Activated naive CD8-positive, alpha-beta T cell treated with anti-CD3 and anti-CD28 coated beads for 36 hours (primary cell): ENCODE measurements around the gene RAB6A. TPM values are rescaled to one million over a fixed set of nuclear protein-coding genes. Genes with fewer than 3 reads are reported as not detected.
"Not testable (repeated sequence)": the region's sequence is repeated elsewhere in the genome, so short reads cannot be mapped to it uniquely, and the experiment has no call there.

Experiments used
- DNase-seq: peaks from one replicate; pipeline ENCODE4 v3.0.0; 2021
- H3K27ac Mint-ChIP-seq: one replicate; pipeline ENCODE4 v1.8.0; 2022; ENCODE audit warnings: mild to moderate bottlenecking, moderate library complexity, mixed read lengths
- H3K27me3 Mint-ChIP-seq: one replicate; pipeline ENCODE4 v1.8.0; 2022; ENCODE audit warnings: mild to moderate bottlenecking, mixed read lengths
- H3K36me3 Mint-ChIP-seq: one replicate; pipeline ENCODE4 v1.8.0; 2021; ENCODE audit warnings: mild to moderate bottlenecking, mixed read lengths
- H3K4me1 Mint-ChIP-seq: one replicate; pipeline ENCODE4 v1.8.0; 2021; ENCODE audit warnings: mixed read lengths
- H3K4me3 Mint-ChIP-seq: one replicate; pipeline ENCODE4 v1.8.0; 2022; ENCODE audit warnings: mild to moderate bottlenecking, moderate library complexity, mixed read lengths
- H3K9me3 Mint-ChIP-seq: one replicate; pipeline ENCODE4 v1.8.0; 2022; ENCODE audit warnings: mixed read lengths
- total RNA-seq, 2 experiments: library from RNA; stranded (reverse); gene quantifications; one replicate each; pipeline ENCODE4 v1.2.3, GENCODE V29; 2021

The RAB6A gene
- total RNA-seq, 2 experiments from 2014 or later: 54.7 to 57.3 TPM

DNA sequence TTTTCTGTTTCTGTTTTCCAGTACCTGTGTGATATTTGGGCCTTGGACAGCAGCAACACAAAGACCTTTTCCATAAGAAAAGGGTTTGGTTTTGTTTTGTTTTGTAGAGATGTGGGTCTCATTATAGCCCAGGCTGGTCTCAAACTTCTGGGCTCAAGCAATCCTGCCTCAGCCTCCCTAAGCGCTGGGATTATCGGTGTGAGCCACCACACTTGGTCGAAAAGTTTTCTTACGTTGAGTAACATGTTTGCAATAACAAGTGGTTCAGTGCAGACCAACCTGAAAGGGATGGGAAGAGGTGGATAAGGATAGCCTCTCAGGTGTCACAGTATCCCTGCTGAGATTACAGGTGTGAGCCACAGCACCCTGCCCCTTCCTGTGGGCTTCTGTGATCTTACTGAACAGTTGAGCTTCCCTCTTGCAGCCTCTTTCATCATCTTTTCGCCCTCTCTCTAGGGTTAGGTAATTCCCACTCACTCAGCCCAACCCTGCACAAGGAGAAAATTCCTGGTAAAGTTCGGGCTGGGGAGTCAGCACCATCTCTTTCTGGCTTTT is 23.3 kb upstream of the RAB6A start:
- Mint-ChIP-seq H3K9me3 (no peaks in the 10 kb centered on the region), H3K4me1 (peaks cover 9% of the 10 kb centered on the region), H3K27ac (no peak overlapping the region), H3K27me3 (peaks cover 6% of the 10 kb centered on the region), H3K36me3 (no peaks in the 10 kb centered on the region), H3K4me3 (no peak overlapping the region)
- DNase-seq: no peak

DNA sequence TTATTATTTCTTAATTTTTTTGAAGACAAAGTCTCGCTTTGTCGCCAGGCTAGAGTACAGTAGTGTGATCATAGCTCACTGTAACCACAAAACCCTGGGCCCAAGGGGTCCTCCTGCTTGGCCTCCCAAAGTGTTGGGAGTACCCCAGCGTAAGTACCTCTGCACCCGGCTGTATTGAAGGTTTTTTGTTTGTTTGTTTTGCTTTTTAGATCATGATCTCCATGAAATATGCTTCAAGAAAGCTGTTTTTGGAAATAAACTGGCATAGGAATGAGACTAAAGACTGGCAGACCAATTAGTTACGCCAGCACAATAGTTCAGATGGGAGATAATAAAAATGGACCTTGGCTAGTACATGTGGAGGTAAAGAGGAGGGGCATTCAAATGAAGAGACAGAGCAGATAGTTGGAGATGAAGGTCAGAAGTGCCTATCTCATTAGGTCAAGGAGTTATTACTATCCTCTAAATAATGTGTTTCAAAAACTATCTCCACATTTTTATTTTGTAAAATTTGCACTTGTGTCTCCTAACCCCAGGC is 22.7 kb upstream of the RAB6A start:
- no peak overlapping the region for H3K4me3 Mint-ChIP-seq
- no peaks in the 10 kb centered on the region for H3K9me3 Mint-ChIP-seq
- DNase-seq: no peak
- H3K27me3 Mint-ChIP-seq: peaks cover 6% of the 10 kb centered on the region
- H3K27ac Mint-ChIP-seq: no peak overlapping the region
- peaks cover 11% of the 10 kb centered on the region for H3K4me1 Mint-ChIP-seq
- H3K36me3 Mint-ChIP-seq: no peaks in the 10 kb centered on the region

DNA sequence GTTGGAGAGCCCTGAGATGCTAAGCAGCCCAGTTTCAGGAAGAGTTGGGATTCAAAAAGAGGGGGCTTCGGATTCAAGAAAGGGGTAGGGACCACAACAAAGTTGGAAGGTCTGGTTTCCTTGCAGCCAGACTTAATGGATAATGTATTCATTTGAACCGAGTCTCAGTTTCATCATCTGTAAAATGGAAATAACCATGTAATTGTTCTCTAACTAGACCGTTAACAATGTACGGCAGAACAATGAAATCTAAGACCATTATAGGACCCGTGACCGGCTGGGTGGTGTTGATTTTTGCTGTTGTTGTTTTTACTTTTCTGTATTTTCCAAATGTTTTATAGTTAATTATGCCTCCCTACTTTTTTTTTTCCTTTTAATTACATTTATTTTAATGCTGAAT is 20.4 kb upstream of the RAB6A start:
- Mint-ChIP-seq H3K36me3 (no peaks in the 10 kb centered on the region), H3K27me3 (peaks cover 6% of the 10 kb centered on the region), H3K4me1 (peaks cover 9% of the 10 kb centered on the region), H3K27ac (no peak overlapping the region), H3K9me3 (no peaks in the 10 kb centered on the region), H3K4me3 (no peak overlapping the region)
- DNase-seq: no peak

DNA sequence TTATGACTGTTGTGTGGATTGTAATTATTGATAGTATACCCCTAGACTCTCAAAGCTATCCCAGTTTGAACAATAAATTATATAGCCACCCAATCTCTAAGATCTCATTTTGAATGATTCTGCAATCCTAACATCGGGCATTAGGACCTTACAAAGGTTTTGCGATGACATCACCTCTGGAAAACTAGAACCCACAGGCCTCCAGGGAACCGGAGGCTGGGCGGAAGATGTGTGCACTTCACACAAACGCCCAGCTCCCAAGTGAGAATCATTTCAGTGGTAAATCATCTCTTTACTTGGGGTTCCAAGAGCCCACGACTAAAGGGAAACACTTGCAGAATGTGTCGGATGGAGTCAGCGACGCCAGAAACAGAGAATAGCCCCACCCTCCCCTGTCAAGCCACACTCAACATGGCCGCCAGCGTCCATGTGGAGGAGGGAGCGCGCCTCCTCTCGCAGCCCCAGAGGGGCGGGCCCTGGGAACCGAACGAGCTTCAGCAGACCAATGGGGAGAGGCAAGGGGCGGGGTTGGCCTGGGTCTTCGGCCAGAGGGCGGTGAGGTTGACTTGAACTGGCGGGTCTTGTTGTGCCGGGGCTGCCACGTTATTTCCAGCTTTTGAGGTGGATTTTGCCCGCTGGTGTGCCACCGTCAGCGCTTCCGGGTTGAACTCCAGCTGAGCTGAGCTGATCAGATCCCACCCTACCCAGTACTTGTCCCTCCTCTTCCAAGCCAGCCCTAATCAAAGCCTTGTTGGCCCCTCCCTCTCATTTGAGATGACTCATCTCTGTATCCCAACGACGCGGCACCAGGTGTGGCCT is 18.4 kb upstream of the RAB6A start:
- peak; percentile 99 for DNase-seq
- H3K4me1 Mint-ChIP-seq: peaks cover 9% of the 10 kb centered on the region
- H3K4me3 Mint-ChIP-seq: peak overlapping the region; percentile 89
- H3K27ac Mint-ChIP-seq: peak overlapping the region; percentile 99
- H3K27me3 Mint-ChIP-seq: peaks cover 6% of the 10 kb centered on the region
- no peaks in the 10 kb centered on the region for H3K9me3 Mint-ChIP-seq
- no peaks in the 10 kb centered on the region for H3K36me3 Mint-ChIP-seq

DNA sequence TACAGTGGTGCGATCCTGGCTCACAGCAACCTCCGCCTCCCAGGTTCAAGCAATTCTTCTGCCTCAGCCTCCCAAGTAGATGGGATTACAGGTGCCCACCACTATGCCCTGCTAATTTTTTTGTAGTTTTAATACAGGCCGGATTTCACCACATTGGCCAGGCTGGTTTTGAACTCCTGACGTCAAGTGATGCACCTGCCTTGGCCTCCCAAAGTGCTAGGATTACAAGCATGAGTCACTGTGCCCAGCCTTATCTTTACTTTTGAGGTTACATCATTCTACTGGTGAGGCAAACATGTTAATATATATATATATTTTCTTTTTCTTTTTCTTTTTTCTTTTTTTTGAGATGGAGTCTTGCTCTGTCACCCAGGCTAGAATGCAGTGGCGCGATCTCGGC is 9.9 kb upstream of the RAB6A start:
- not testable (repeated sequence) for H3K27me3 Mint-ChIP-seq, DNase-seq, H3K27ac Mint-ChIP-seq, H3K36me3 Mint-ChIP-seq, H3K4me1 Mint-ChIP-seq, H3K9me3 Mint-ChIP-seq, H3K4me3 Mint-ChIP-seq

DNA sequence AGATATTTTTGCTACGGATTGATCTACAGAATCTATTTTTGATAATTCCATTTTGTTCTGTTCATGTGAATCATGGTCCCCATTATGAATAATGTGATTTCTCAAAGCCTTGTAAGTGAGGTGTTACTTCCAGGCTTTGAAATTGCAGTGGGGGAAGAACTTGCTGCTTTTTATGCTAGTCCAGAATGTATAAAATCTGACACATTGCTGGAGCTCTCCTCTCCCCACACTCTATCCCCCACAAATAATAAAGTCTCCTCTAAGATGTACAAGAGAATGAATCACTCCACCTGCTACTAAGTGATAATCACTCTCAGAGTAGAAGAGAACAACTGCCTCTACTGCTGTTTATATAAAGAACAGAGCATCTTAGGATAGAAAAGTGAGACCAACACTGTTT is 5.9 kb upstream of the RAB6A start:
- Mint-ChIP-seq H3K27ac (no peak overlapping the region), H3K9me3 (no peaks in the 10 kb centered on the region), H3K27me3 (peaks cover 13% of the 10 kb centered on the region), H3K4me1 (peaks cover 6% of the 10 kb centered on the region), H3K4me3 (no peak overlapping the region), H3K36me3 (no peaks in the 10 kb centered on the region)
- no peak for DNase-seq

DNA sequence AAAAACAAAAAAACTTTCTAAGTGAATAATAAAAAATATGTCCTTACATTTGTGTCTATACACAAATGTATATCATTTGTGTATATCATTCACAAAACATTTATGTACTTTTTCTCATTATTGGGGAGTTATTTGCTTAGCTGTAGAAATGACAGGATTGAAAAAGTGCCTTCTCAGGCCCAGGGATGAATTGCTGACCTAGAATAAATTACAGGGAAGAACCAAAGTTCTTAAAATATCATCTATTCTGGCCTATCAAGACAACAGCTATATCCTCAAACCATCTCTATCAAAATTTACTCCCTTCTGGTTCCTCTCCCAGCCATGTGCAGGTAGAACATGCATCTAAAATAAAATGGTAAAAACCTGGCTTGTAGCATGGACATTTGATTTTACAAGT is 1.9 kb upstream of the RAB6A start:
- Mint-ChIP-seq H3K27ac (no peak overlapping the region), H3K9me3 (no peaks in the 10 kb centered on the region), H3K4me3 (no peak overlapping the region), H3K36me3 (peaks cover 6% of the 10 kb centered on the region), H3K4me1 (peaks cover 20% of the 10 kb centered on the region), H3K27me3 (peaks cover 13% of the 10 kb centered on the region)
- DNase-seq: no peak

DNA sequence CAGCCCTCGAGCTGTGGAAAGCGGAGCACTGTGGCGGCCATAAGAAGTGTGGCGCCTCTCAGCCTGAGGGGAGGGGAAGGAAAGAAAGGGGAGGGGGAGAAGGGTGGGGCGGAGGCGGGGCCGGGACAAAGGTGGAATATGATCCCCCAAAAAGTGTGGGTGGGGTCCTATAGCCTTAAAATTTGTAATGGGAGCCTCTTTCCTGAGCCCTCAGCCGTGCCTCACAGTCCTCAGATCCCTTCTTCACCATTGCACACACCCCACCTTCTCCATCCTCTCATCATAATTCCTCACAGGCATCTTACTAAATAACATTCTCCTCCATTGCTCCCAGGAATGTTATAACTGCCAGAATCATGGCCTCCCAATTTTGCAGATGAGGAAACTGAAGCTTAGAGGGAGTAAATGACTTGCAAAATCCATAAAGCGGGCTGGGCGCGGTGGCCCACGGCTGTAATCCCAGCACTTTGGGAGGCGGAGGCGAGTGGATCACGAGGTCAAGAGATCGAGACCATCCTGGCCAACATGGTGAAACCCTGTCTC is 600 bp upstream of the RAB6A start:
- Mint-ChIP-seq H3K27me3 (peaks cover 9% of the 10 kb centered on the region), H3K27ac (peak overlapping the region; percentile 89), H3K9me3 (no peaks in the 10 kb centered on the region), H3K4me3 (peak overlapping the region; percentile 97), H3K4me1 (peaks cover 22% of the 10 kb centered on the region), H3K36me3 (peaks cover 6% of the 10 kb centered on the region)
- no peak for DNase-seq

DNA sequence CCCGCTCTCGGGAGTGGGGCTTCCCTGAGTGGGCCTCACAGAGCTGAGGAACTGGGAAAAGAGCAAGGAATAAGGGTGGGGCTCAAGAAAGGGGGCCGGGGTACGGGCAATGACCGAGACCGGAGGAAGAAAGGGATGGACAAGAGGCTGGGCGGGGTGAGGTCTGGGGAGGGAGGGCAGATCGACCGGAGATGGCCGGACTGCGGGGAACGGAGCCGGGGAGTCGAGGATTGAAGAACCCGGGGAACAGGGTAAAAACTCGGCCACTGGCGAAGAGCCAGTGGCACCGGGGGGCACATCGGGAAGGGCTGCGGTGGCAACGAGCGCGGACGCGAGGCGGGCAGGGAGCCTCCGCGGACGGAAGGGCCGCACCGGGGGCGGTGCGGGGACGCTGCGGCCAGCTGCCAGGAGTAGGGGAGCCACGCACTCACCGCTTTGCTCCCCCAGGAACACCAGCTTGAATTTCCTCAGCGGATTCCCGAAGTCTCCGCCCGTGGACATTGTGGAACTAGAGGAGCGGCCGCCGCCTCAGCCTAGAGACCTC is 667 bp downstream of the RAB6A start:
- H3K9me3 Mint-ChIP-seq: no peaks in the 10 kb centered on the region
- peaks cover 9% of the 10 kb centered on the region for H3K36me3 Mint-ChIP-seq
- peak overlapping the region; percentile 97 for H3K4me3 Mint-ChIP-seq
- no peak for DNase-seq
- peak overlapping the region; percentile 80 for H3K27ac Mint-ChIP-seq
- peaks cover 22% of the 10 kb centered on the region for H3K4me1 Mint-ChIP-seq
- peaks cover 3% of the 10 kb centered on the region for H3K27me3 Mint-ChIP-seq

DNA sequence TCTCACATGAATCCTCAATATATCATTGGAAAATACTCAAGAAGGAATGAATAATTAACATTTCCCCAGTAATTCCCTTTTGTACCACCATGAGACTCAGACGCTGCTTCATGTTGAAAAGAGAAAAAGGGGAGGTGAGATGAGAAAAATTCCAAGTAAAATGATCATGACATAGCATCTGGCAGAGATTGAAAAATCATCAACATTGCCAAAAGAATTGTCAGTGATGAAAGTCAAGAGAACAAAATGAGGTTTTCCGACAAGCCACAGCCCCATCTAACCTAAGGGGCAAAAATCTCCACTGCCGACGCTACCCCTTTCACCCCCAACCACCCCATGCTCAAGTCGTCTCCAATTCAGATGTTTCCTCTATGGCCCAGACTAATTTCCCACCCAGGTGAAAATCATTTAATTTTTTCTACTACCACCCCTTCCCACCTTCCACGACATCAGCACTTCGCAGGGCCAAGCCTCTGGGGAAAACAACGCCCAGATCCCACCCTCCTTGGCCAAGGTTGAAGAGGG is 1.2 kb downstream of the RAB6A start:
- peaks cover 22% of the 10 kb centered on the region for H3K4me1 Mint-ChIP-seq
- H3K9me3 Mint-ChIP-seq: no peaks in the 10 kb centered on the region
- peak overlapping the region; percentile 97 for H3K4me3 Mint-ChIP-seq
- peaks cover 9% of the 10 kb centered on the region for H3K36me3 Mint-ChIP-seq
- DNase-seq: no peak
- H3K27ac Mint-ChIP-seq: peak overlapping the region; percentile 80
- no peaks in the 10 kb centered on the region for H3K27me3 Mint-ChIP-seq

DNA sequence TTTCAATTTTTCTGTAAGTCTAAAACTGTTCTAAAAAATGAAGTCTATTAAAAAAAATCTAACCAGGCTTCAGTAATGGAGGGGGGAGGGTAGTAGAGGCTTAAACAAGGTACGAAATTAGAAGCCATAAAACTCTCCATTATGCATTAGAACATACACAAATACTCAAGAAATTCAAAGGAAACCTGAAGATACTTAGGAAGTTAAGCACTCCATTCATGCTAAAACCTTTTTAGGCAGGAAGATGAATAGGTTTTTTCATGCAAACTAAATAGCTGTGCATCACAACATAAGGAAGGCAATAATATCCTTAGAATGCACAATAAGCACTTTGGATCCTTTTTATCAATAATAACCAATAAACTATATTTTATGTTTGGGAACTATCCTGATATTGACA is 2.4 kb downstream of the RAB6A start:
- H3K36me3 Mint-ChIP-seq: peaks cover 9% of the 10 kb centered on the region
- H3K27me3 Mint-ChIP-seq: no peaks in the 10 kb centered on the region
- no peaks in the 10 kb centered on the region for H3K9me3 Mint-ChIP-seq
- H3K27ac Mint-ChIP-seq: no peak overlapping the region
- H3K4me3 Mint-ChIP-seq: peak overlapping the region; percentile 57
- DNase-seq: no peak
- peaks cover 21% of the 10 kb centered on the region for H3K4me1 Mint-ChIP-seq

DNA sequence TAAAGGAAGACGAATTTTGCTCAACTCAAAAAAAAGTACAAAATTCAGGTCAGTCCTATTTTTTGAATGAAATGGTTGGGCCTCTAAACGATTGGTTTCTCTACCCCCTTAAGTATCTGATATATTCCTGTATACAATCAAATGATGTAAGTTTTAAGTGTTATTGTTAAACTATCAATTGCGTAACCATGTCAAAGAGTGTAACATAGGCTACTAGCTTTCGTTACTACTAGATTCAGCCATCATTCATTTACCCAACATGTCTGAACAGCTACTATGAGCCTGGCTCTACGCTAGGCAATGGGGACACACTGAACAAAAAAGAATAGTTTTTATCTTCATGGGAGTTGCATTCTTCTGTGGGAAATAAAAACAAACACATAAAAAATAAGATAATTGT is 3.3 kb downstream of the RAB6A start:
- H3K4me3 Mint-ChIP-seq: no peak overlapping the region
- no peak overlapping the region for H3K27ac Mint-ChIP-seq
- peaks cover 9% of the 10 kb centered on the region for H3K36me3 Mint-ChIP-seq
- H3K27me3 Mint-ChIP-seq: no peaks in the 10 kb centered on the region
- H3K4me1 Mint-ChIP-seq: peaks cover 21% of the 10 kb centered on the region
- no peak for DNase-seq
- no peaks in the 10 kb centered on the region for H3K9me3 Mint-ChIP-seq

DNA sequence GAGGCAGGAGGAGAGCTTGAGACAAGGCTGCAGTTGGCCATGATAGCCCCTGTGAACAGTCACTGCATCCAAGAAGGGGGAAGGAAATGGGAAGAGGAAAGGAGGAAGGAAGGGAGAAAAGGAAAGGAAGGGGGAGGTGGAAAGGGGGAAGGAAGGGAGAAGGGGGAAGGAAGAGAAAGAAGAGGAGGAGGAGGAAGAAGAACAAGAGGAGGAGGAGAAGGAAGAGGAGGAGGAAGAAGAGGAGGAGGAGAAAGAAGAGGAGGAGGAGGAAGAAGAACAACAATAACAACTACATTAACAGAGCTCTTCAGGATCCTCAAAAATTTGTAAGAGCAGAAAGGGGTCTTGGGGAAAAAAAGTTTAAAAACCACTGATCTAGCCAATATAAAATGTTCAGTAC is 5.2 kb downstream of the RAB6A start:
- no peaks in the 10 kb centered on the region for H3K27me3 Mint-ChIP-seq
- peaks cover 33% of the 10 kb centered on the region for H3K4me1 Mint-ChIP-seq
- no peak overlapping the region for H3K27ac Mint-ChIP-seq
- no peak for DNase-seq
- H3K9me3 Mint-ChIP-seq: no peaks in the 10 kb centered on the region
- peaks cover 15% of the 10 kb centered on the region for H3K36me3 Mint-ChIP-seq
- H3K4me3 Mint-ChIP-seq: no peak overlapping the region

DNA sequence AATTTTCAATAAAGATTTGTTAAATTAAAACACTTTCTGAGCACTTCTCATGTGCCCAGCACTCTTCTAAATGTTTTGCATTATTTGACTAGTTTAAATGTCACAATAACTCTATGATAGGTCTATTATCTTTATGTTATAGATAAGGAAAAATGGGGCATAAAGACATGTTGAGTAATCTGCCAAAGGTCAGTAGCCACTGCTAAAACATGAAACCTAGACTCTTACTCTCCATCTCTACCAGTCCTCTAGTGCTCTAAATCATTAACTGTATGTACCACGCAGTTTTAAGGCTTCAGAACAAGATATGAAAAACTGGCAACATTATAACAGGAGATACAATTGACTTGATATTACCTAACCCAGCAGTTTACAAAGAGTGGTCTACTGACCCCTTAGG is 6.9 kb downstream of the RAB6A start:
- no peak for DNase-seq
- H3K27ac Mint-ChIP-seq: no peak overlapping the region
- H3K4me1 Mint-ChIP-seq: peaks cover 25% of the 10 kb centered on the region
- H3K27me3 Mint-ChIP-seq: no peaks in the 10 kb centered on the region
- no peaks in the 10 kb centered on the region for H3K9me3 Mint-ChIP-seq
- H3K4me3 Mint-ChIP-seq: no peak overlapping the region
- H3K36me3 Mint-ChIP-seq: peaks cover 11% of the 10 kb centered on the region

DNA sequence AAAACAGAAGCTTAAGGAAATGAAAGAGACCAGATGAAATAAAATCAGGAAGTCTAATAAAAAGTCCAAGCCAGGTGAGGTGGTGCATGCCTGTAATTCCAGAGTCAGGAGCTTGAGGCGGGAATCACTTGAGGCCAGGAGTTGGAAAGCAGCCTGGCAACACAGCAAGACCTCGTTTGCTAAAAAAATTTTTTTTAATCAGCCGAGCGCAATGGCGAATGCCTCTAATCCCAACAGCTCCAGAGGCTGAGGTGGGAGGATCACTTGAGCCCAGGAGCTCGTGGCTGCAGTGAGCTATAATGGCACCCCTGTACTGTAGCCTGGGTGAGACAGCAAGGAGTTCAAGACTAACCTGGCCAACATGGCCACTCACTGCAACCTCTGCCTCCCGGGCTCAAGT is 8.0 kb downstream of the RAB6A start:
- Mint-ChIP-seq H3K36me3 (peaks cover 11% of the 10 kb centered on the region), H3K27ac (no peak overlapping the region), H3K4me1 (peaks cover 22% of the 10 kb centered on the region), H3K4me3 (no peak overlapping the region), H3K27me3 (no peaks in the 10 kb centered on the region), H3K9me3 (no peaks in the 10 kb centered on the region)
- DNase-seq: no peak
